Myocyte (in vitro differentiated cells): ENCODE measurements around the gene PHF10. TPM values are rescaled to one million over a fixed set of nuclear protein-coding genes. Genes with fewer than 3 reads are reported as not detected.

Source experiments
- total RNA-seq: library from RNA; depleted of rRNA; stranded (reverse); fragments of >200 nt; gene quantifications from 2 replicates; pipeline ENCODE4 v1.2.3, GENCODE V29; 2014

PHF10 gene
- total RNA-seq, 1 donor from 2014 or later = 44.9 TPM

Other genes starting within 250 kb of the PHF10 start
- gene WDR27, start 22.5 kb downstream of the PHF10 start, total RNA-seq = 27.0 and 35.4 TPM in 2 replicates
- gene C6orf120, start 22.4 kb downstream of the PHF10 start, total RNA-seq = 49.3 and 52.7 TPM in 2 replicates
- 3.0 and 3.1 TPM in 2 replicates for gene DYNLT2, start 27.1 kb upstream of the PHF10 start, total RNA-seq
- gene ERMARD, start 27.1 kb upstream of the PHF10 start, total RNA-seq = 13.5 and 20.8 TPM in 2 replicates